Mesothelial cell of epicardium (in vitro differentiated cells): ENCODE data around the gene MLXIP. TPM values are rescaled to one million over a fixed set of nuclear protein-coding genes. Genes with fewer than 3 reads are reported as not detected.

Source experiments
- DNase-seq, 2 experiments: peaks; one replicate each; pipeline ENCODE4 v3.0.0; 2021; ENCODE audit warnings: low spot score in 2 of 2; ENCODE audit not compliant: unreplicated experiment in 2 of 2
- H3K27ac Mint-ChIP-seq: 2 replicates; pipeline ENCODE4 v1.8.0; 2021; ENCODE audit warnings: mixed read lengths
- H3K27me3 Mint-ChIP-seq: 2 replicates; pipeline ENCODE4 v1.8.0; 2021; ENCODE audit warnings: low read depth, mixed read lengths
- H3K36me3 Mint-ChIP-seq: 2 replicates; pipeline ENCODE4 v1.8.0; 2021; ENCODE audit warnings: mixed read lengths
- H3K4me1 Mint-ChIP-seq: 2 replicates; pipeline ENCODE4 v1.8.0; 2021; ENCODE audit warnings: mixed read lengths
- H3K4me3 Mint-ChIP-seq: 2 replicates; pipeline ENCODE4 v1.8.0; 2021; ENCODE audit warnings: mild to moderate bottlenecking, moderate library complexity, mixed read lengths
- H3K9me3 Mint-ChIP-seq: 2 replicates; pipeline ENCODE4 v1.8.0; 2021; ENCODE audit warnings: mixed read lengths
- CTCF ChIP-seq: fragments of 200-600 bp; sonication (generic); IDR thresholded peaks from one replicate; pipeline ENCODE4 v1.5.0; 2021; ENCODE audit warnings: antibody characterized with exemption; ENCODE audit not compliant: unreplicated experiment
- total RNA-seq: library from RNA; stranded (reverse); gene quantifications from 3 replicates; pipeline ENCODE4 v1.2.1, GENCODE V29; 2021

MLXIP gene
- total RNA-seq, 1 donor from 2014 or later: 65.3 TPM

- no peak for TF ChIP-seq CTCF
- Mint-ChIP-seq H3K27ac (no peak within 1 kb of the TSS), H3K36me3 (no peaks in the 10 kb centered on the region), H3K4me1 (peaks cover 3% of the 10 kb centered on the region), H3K27me3 (no peaks in the 10 kb centered on the region), H3K4me3 (peak within 1 kb of the TSS; percentile 77), H3K9me3 (no peaks in the 10 kb centered on the region)
- DNase-seq: peak in 1 of 2 experiments; percentile 66
Observed at GRCh38 chr12:122182887-122183587, 104.5 kb downstream of the MLXIP start, which contains the start of gene LRRC43. LRRC43 (plus strand) TSS chr12:122183123; CDS start chr12:122183145, 22 bp downstream.

GRCh38 chr12:122183588-122183940 lies 105.0 kb downstream of the MLXIP start:
- H3K4me1 Mint-ChIP-seq: peaks cover 3% of the 10 kb centered on the region
- TF ChIP-seq CTCF: no peak
- DNase-seq: no peak
- no peak overlapping the region for H3K27ac Mint-ChIP-seq
- no peaks in the 10 kb centered on the region for H3K9me3 Mint-ChIP-seq
- no peaks in the 10 kb centered on the region for H3K27me3 Mint-ChIP-seq
- peak overlapping the region; percentile 70 for H3K4me3 Mint-ChIP-seq
- no peaks in the 10 kb centered on the region for H3K36me3 Mint-ChIP-seq

- Mint-ChIP-seq H3K4me3 (peak overlapping the region; percentile 70), H3K9me3 (no peaks in the 10 kb centered on the region)
Observed at GRCh38 chr12:122184517-122184916, 106.0 kb downstream of the MLXIP start.

GRCh38 chr12:122185079-122185478 lies 106.5 kb downstream of the MLXIP start:
- no peaks in the 10 kb centered on the region for H3K27me3 Mint-ChIP-seq
- no peak overlapping the region for H3K4me3 Mint-ChIP-seq
- peaks cover 3% of the 10 kb centered on the region for H3K4me1 Mint-ChIP-seq
- TF ChIP-seq CTCF: no peak
- H3K27ac Mint-ChIP-seq: no peak overlapping the region
- no peaks in the 10 kb centered on the region for H3K36me3 Mint-ChIP-seq
- DNase-seq: no peak
- no peaks in the 10 kb centered on the region for H3K9me3 Mint-ChIP-seq

More at GRCh38 chr12:122184517-122184916, 106.0 kb downstream of the MLXIP start:
- H3K27ac Mint-ChIP-seq: no peak overlapping the region
- DNase-seq: no peak
- H3K27me3 Mint-ChIP-seq: no peaks in the 10 kb centered on the region
- peaks cover 3% of the 10 kb centered on the region for H3K4me1 Mint-ChIP-seq
- no peak for TF ChIP-seq CTCF
- H3K36me3 Mint-ChIP-seq: no peaks in the 10 kb centered on the region

- DNase-seq: no peak
- Mint-ChIP-seq H3K9me3 (no peaks in the 10 kb centered on the region), H3K27ac (no peak overlapping the region), H3K4me3 (no peak overlapping the region), H3K36me3 (no peaks in the 10 kb centered on the region), H3K27me3 (no peaks in the 10 kb centered on the region), H3K4me1 (peaks cover 3% of the 10 kb centered on the region)
- TF ChIP-seq CTCF: no peak
Observed at GRCh38 chr12:122185494-122186082, 107.0 kb downstream of the MLXIP start.
